Vagina (tissue), 2 donors: ENCODE results near the gene TNS1.

Experiments
- CTCF ChIP-seq, 3 experiments: fragments of 450-650 bp in 2 of 3; fragments of 200-600 bp in 1 of 3; sonication (generic) in 1 of 3; IDR thresholded peaks; one replicate each; pipeline ENCODE4 v1.5.1; 2017 to 2019; ENCODE audit warnings: antibody characterized with exemption in 3 of 3, mild to moderate bottlenecking in 2 of 3, moderate library complexity in 2 of 3
- POLR2A ChIP-seq, 2 donors: fragments of 450-650 bp; IDR thresholded peaks; one replicate each; pipeline ENCODE4 v1.6.1; 2017; ENCODE audit warnings: antibody characterized with exemption in 2 of 2, mild to moderate bottlenecking in 2 of 2, moderate library complexity in 2 of 2
- POLR2AphosphoS5 ChIP-seq, 2 donors: sonication (generic); formaldehyde crosslinking; IDR thresholded peaks; one replicate each; pipeline ENCODE4 v1.9.0; 2017; ENCODE audit warnings: antibody characterized with exemption in 2 of 2, mild to moderate bottlenecking in 2 of 2, low read depth in 1 of 2; ENCODE audit not compliant: insufficient read depth in 1 of 2

GRCh38 chr2:217886720-217887309 is 116.0 kb downstream of the TNS1 start:
- TF ChIP-seq CTCF (IDR thresholded peaks at IDR 0.05): peak; percentile 77 to 90 (median 80)
- TF ChIP-seq POLR2AphosphoS5 (IDR thresholded peaks at IDR 0.05; ENCODE audit: insufficient read depth in 1 of 2, low read depth in 1 of 2): peak in 1 of 2 donors; percentile 18
- no peak for TF ChIP-seq POLR2A (IDR thresholded peaks at IDR 0.05)
